GM18508 (cell line): ENCODE data around the gene IGSF9B.

ENCODE experiments used
- ATAC-seq: cut with Tn5 transposase; IDR thresholded peaks from one replicate; pipeline ENCODE4 v1.9.1; 2021; ENCODE audit warnings: moderate number of reproducible peaks; ENCODE audit not compliant: insufficient read depth, unreplicated experiment

The IGSF9B gene

DNA sequence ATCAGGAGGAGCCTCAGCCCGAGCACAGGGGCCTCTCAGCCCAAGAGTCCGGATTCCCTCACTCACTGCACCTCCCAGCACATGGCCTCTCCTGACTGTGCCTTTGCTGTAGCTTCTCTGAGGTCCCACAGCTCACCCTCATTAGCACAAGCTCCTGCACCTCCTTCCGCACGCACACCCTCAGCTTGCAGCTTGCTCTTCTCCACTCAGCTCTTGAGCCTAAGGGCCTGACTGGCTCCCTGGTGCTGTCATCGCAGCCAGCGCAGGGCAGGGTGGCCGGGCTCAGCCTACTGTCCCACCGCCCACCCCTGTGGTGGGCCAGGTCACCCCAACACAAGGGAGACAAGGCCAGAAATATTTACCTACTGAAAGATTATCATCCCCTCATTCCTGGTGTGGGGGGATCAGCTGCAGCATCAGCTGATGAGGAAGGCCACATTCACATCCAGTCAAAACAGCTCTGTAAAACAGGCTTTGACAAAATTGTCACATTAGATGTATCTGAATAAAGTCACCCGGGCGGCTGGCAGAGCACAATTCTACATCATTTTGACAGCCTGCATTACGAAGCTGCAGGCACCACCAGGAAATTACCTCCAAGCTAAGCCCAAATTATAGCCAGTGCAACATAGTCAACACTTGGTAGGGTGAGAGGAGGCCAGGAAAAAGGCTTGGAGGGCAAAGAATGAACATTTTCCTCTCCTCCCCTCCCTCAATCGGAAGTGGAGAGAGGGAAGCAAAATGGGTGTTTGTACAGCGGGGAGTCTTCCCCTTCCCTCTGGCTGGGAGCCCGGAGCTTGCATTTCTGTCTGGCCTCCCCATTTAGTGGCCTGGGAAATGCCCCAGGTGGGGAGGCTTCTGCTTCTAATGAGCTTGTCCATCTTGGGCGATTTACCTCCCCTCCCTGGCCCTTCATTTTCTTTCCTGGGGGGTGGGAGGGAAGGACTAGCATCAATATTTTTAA lies 29.5 kb upstream of the IGSF9B start:
- no peak for ATAC-seq

DNA sequence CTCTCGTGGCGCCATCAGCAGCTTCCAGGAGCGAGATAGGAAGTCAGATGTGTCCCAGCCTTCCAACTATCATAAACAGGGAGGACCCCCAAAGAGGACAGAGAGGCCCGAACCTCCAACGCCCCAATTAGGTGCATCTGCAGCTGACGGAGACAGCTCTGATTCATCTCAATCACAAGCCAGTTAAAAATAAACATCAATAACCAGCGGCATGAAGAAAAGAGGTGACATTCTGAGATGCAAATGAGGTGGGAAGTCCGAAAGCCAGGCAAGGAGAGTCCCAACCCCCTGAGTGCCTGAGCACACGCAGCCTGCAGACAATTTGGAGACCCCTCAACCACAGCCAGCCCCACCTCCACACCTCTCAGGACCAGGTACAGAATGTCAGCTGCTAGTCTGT lies 28.1 kb upstream of the IGSF9B start:
- no peak for ATAC-seq

DNA sequence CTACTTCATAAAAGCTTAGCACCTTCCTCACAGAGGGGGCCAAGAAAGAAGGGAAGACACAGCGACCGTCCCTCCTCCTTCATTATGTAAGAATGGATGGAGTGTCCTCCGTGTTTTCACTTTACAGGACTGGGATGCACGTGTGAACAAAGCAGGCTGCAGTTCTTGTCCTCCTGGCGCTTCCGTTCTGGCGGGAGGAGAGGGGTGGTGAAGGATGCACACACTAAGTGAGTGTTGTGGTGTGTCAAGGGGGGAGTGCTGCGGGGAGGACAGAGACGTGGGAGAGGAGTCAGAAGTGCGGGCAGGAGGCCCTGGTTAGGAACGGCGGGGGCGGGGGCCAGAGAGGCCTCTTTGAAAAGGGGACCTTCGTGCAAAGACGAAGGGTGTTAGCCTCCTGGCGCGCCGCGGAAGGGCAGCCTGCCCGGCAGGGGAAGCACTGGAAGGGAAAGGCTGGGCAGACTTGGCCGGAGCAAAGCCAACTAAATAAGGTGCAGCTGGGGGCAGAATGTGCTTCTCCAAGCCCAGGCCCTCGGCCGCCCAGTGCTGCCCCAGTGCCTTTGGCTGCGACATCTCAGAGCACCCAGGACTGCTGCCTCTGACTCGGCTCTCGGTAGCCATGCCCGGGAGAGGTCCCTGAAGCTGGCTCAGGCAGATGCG lies 27.0 kb upstream of the IGSF9B start:
- no peak for ATAC-seq

DNA sequence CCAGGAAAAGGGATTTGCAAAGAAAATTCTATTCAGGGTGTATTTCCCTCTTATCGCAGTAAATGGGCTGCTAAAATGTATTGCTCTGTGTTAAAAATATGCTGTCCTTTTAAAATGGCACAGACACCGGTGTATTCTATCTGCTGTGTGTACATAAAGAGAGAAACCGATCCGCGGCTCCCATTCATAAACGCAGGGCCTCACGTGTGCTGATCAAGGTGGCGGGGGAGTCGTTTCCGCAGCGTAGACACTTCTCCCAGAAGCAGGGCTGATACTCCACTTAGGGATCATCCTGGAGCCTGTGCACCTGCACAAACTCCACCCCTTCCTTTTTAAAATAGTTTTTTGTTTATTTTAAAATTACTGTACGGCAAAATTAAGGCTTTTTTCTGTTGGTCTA lies 26.1 kb upstream of the IGSF9B start:
- no peak for ATAC-seq

DNA sequence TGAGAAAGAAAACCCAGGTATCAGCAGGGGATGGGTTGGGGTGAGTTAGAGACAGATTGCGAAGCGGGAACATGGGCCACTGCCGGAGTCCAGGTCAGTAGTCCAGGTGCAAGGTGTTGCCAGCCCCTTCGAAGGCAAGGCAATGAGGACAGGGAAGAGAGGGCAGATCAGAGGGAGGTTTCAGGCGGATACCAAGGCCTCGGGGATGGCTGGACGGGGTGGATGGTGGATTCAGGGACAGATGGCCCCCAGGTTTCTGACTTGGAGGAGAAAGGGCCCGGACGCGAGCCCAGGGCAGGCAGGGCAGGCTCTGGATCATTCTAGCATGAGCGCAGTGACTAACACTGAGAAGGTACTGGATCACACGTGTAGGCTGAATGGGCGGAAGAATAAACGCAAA lies 25.4 kb upstream of the IGSF9B start:
- no peak for ATAC-seq

DNA sequence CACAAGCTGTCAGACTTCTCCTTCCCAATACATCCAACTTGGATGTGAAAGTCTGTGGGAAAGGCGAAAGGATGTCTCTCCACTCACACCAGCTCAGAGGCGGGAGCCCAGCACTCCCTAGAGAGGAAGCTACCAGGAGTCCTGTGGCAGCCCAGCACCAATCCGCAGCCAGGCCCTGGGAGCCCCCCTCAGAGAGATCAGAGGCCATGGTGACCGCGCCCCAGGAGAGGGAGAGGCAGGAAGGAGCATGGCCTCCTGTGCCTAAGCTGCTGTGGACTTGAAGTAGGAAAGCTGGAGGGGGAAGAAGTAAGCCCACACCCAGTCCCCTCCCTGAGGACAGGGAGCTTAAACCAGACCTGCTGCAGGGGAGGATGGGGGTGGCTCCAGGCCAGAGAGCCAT lies 24.4 kb upstream of the IGSF9B start:
- ATAC-seq: no peak

DNA sequence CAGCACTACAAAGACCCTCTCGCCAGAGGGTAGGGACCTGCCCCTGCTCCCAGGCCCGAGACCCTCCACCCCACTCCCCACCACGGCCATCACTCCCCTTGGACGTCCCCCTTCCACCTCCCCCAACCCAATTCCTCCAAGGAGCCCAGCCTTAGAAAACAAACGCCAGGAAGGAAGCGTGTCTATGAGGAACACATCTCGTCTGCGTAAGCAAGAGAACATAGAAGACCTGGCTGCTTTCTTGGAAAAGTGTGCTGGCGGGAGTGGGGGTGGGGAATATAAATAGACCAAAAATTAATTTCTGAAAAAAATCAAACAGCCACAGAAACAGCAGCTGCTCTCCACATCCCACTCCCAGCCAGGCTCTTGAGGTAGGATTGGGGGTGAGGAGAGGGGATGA lies 23.9 kb upstream of the IGSF9B start:
- no peak for ATAC-seq

DNA sequence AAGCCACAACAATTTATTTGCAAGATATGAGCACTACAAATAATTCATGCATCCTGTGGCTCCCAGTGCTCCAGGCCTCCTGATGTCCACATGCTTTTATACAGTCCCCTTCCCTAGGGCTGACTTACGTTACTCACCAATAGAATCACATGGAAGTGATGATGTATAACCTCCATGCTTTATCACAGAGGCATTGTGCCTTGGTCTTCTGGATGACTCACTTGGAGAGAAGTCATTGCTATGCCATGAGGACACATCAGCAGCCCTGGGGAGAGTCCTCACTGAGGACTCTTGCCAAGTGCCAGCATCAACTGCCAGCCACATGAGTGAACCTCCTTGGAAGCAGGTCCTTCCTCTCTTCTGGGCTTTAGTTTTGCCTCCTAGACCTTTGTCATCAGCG lies 22.0 kb upstream of the IGSF9B start:
- no peak for ATAC-seq

DNA sequence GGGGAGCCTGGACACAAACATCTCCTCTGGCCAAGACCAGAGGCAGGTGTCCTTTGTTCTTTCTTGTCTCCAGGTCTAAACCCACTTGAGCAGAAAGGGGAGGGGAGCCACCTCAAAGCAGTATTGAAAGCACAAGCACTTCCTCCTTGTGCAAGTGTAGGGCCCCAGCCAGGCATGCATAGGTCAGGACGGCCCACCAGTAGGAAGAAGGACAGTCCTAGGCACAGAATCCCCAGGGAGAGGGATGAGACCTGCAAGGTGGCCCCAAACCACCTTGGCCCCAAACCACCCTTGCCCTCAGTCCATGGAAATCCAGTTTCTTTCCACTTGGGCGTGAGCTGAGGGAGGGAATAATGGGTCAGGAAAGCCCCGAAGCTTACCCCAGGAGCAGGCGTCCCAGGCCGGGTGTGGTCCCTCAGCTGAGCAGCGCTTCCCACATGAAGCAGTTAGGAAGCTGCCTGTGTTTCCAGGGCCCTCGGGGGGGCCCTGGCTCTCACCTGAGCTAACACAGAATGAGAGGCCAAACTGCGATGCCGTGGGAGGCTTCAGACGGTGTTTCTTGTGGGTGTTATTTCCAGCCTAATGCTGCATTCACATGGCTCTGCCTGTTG lies 20.4 kb upstream of the IGSF9B start:
- ATAC-seq: peak; percentile 94

DNA sequence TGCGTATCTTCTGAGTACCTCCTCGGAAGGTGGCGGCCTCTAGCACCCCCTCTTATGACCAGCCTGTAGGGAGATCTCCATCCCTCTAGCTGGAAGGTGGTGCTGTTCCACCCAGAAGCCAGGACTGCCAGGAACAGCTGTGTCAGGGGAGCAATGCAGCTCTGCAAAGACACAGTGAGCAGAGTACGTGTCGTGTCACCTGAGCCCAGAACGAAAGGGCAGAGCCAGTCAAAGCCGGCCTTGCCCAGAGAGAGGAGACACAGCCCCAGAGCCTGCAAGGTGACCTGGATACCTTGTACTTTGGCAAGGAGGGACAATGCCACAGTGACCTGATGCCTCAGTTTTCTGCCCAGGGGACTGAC lies 18.7 kb upstream of the IGSF9B start:
- no peak for ATAC-seq

DNA sequence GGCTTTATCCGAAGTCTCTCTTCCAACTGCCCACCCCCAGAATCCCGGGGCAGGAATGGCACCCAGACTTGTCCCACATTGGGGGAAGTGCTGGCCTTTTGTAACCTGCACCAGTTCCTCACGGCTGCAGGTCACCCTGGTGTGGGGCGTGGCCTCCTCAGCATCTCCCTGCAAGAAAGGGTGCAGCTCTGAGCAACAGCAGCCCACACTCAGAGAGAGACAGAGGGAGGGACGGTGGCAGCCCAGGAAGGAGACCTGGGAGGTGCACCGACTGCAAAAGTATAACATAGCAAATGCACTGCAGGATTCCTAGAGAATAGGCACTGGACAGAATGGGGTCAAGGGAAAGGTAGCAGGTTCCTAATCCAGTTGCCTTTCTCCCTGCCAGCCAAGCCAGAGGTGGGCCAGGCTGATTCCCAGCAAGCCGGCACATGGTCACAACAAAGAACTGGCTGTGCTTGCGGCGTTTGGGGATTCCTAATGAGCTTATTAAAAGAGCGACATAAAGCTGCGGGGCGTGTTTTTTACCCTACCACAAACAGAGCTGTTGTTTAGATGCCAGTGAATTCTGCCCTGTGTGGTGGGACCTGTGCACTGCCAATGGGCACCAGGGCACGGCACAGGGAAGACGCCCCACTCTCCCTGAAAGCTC lies 18.2 kb upstream of the IGSF9B start:
- no peak for ATAC-seq

DNA sequence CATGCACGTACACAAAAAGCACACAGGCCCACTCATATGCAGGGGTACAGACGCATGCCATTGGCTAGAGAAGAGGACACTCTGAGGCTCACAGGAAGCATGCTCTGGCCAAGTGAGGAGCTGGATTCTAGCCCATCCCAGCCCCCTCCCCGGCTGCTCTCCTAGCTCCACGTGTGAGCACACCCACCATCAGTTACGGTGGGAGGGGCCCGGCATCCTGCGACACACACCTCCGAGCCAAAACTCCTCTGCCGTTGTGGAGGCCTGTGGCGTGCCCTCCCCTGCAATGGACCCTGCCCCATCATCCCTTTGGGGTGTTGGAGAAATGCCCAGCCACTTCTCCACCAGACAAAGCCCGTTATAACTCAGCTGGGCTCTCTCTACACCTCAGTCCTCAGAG lies 15.1 kb upstream of the IGSF9B start:
- ATAC-seq: no peak

DNA sequence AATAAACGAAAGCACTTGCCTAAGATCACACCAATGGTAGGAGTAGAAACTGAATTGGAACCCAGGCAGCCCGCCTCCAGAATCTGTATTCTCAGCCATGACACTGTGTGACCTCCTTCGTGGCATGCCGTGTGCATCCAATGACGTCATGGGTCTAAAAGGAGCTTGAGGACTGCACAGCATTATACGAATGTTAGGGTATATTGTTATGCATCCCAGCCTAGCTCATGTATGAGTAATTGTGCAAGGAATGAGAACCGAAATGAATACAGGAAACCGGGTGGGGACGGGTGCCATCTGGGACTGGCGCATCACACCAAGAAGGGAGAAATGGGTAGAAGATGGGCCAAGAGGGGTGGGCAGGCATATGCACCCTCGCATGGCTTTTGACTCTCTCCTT lies 12.3 kb upstream of the IGSF9B start:
- ATAC-seq: no peak

DNA sequence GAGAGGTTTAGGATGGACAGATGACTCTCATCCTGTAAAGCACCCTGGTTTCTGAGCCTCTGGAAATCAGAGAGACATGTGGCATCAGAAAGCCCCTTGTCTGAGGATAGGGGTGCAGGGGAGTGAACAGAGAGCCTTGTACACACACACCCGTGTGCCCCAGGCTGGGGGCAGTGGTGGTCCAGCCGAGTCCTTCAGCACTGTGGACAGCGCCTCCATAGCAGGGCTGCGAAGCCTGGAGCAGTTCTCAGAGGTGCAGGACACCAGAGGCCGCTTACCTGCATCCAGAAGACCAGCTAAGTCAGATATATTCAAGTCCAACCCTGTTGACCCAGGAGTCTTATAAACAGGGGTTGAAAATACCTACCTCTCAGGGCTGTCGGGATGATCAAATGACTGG lies 11.5 kb upstream of the IGSF9B start:
- ATAC-seq: no peak

DNA sequence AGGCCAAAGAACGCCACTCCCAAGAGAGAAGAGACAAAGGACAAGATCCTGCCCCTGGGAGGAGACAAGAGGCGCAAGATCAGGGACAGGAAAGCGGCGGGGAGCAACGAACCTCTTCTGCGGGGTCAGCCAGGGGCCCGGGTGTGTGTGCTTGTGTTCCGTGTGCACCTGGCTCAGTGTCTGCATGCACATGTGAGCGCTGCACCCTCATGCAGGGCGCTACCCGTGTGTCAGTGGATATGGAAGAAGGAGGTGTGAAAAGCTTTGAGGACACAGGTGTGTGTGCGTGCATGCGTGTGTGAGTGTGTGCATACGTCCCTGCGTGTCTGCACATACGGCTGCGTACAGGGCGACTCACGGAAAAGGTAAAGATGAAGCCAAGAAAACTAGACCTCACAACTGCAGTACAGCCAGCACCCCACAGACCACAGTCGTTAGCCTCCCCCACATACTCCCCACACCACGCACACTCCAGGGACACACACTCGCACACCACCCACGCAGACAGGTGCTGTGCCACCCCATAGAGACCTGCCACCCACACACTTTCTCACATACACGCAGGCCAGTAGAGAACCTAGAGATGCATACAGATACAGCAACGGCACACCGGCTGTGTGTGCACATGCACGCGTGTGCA lies 11.0 kb upstream of the IGSF9B start:
- no peak for ATAC-seq

DNA sequence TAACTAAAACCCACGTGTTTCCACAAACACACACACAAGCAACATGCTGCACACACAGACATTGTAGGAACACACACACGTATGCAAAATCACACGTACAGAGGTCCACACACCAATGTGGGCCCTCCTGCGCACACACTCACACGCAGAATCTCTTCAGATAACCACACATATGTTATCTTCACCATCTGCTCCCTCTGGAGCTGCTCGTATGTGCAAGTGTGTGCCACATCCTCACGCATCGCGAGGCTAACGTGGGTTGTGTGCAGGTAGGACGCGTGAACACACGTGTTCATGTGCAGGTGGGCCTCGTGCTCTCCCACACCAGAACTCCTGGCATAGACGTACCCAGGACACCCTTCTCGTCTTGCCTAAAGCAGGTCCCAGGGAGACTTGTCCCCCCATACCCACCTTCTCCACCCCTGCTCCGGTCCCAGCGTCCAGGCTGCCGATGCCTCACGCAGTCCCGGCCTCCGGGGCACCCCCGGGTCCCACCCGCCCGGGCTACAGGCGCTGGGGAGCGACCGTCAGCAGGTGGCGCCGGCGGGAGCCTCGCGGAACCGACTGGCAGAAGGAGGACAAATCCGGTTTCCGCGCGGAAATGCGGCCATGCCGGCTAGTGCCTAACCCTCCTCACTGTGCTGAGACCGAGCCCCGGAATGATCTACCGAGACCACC lies 10.3 kb upstream of the IGSF9B start:
- ATAC-seq: no peak

DNA sequence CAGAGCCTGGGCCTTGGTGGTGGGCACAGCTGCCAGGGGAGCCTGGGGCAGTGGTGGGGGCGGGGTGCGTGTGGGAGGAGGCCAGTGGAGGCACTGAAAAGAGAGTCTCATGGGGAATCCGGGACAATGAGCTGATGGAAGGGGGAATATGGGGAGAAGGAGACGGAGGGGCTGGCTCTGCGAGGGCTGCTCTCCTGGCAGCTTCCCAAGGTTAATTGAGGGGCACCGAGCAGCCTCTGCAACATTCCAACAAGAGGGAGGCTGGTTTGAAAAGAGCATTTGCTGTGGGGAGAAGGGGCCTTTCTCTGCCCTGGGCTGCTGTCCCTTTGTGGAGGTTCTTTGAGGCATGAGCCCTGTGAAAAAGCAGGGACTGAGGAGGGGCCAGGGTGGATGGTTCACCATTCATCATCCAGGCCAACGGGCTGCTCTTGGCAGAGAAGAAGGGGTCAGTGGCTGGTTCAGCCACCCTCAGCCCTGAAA lies 9.4 kb upstream of the IGSF9B start:
- no peak for ATAC-seq

DNA sequence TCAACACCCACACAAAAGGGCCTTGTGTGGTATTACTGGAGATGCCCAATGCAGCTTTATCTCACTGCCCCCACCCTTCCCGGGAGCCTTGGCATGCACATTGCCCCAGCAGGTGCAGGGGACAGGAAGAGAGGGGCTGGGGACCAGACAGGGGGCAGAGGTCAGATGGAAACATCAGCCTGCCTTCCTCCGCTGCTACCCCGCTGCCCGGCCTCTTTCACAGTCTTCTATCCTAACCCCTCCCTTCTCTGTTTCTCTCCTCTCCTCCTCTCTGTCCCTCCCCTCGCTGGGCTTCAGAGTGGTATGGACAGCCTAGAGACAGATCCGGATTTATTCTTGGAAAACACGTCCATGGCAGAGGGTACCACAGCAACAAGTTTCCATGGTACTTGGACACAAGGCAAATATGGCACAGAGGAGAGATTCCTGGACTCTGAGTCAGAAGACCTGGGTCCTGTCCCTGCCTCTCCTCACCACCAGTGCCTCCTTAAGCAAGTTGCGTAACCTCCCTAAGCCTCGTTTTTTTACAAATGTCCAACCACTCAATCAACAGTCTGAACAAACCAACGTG lies 8.3 kb upstream of the IGSF9B start:
- ATAC-seq: no peak

DNA sequence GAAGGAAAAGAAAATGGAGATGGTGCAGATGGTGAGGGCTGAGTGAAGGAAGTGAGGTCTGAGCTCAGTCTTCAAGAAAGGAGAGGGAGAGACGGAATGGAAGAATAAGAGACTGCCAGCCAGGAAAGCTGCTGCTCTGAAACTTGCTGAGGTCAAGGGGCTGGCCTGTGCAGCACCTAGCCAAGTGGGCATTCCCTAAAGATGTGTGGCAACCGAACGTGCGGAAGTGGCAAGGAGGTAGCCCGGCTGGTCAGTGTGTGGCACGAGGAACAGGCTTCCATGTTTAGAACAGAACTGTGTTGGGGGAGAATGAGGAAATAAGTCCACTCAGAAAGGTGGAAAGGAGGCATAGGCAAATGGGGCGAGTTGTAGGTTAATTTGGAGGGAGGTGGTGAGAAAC lies 7.6 kb upstream of the IGSF9B start:
- no peak for ATAC-seq
